NCI-H82 (cell line): ENCODE results near the gene FOSB.

Source experiments
- DNase-seq: peaks from one replicate; lab custom pipeline; 2025; lab: John Stamatoyannopoulos, UW

FOSB gene

DNA sequence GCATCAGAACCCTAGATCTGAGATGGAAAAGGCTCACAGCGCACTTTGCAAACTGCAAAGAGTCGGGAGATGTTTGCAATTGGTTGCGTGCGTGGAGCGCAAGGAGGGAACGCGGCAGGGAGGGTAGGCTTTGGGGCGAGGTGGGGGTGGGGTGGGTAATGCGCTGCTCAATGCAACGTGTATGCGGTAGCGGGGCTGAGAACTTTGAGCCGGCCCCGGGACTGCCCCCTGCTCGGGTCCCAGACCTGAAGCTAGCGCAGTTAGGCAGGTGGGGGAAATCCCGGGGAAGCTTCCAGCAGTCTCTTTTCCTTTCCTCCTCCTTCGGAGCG, 971 bp downstream of the FOSB start:
- peak; percentile 79 for DNase-seq

DNA sequence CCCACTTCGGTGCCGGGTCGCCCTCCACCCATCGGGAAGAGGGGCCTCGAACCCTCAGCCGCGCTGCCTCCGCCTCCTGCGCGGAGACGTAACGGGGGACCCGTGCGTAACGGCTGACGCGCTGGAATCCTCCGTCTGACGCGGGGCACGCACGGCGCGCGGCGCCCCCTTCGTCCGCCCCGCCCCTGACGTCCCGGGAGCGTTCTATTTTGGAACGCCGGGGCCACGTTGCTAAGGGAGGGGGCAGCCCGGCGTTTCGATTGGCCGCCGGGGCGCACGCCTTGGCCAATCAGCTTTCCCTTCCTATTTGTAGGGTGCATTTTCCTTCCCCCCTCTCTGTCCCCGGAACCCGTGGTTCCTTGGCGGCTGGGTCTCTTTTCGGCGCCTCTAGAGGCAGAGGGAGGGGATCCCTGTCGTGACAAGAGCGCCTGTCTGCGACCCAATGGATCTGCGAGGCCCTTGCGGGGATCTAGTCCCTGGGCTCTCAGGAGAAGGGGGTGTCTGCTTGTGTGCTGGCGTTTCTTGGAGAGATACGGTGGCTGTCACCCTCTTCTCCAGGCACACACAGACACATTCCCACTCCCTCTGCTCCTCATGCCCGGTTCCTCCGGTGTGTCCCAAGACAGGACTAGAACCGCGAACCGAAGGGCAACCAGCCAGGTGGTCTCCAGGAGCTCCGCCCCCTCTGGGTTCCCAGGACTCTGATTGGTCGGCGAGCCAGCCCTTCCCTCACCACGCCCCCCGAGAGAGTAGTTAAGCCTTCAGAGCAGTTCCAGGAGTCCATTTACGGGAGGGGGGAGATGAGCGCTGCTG, 1.5 kb downstream of the FOSB start:
- peak; percentile 97 for DNase-seq

GRCh38 chr19:45469945-45470761, 2.4 kb downstream of the FOSB start:
- no peak for DNase-seq

DNA sequence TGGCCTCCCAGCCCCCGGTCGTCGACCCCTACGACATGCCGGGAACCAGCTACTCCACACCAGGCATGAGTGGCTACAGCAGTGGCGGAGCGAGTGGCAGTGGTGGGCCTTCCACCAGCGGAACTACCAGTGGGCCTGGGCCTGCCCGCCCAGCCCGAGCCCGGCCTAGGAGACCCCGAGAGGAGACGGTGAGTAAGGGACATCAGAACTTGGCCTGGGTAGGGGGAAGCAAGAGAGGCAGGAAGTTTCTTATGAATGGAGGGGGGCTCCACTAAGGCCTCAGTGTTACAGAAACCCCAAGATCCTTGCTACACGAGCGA, 2.9 kb downstream of the FOSB start:
- no peak for DNase-seq

DNA sequence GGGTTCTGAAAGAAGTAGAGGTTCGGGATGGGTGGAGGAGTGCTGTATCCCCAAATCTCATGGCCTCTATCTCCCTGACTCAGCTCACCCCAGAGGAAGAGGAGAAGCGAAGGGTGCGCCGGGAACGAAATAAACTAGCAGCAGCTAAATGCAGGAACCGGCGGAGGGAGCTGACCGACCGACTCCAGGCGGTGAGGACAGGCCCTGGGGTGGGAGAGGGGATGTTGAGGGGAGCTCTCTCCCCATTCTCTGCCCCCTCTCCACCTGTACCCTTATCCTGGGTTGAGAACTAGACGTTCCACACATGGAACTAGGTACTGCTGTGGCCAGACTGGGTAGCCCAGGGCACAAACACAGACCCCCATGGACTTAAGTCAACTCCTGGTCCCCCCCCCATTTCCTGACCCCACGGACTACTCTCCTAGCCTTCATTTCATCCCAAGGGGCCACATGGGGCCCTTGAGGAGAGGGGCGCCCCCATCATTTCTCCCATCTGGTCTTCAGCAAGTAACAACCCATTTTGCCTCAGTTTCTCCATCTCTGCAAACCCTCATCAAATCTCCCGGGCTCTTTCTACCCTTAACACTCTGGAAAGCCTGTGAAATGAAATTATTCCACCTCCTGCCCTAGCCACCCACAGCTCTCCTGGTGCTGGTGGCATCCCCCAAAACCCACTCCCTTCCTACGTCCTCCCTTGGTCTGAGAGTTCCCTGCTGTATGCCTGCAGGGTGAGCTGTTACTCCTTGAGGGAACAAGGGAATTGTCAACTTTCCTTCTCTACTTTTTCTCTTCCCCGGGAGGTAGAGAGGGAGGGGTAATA, 3.5 kb downstream of the FOSB start:
- DNase-seq: no peak

- no peak for DNase-seq
These were observed 4.3 kb downstream of the FOSB start for GRCh38 chr19:45471931-45472562.

DNA sequence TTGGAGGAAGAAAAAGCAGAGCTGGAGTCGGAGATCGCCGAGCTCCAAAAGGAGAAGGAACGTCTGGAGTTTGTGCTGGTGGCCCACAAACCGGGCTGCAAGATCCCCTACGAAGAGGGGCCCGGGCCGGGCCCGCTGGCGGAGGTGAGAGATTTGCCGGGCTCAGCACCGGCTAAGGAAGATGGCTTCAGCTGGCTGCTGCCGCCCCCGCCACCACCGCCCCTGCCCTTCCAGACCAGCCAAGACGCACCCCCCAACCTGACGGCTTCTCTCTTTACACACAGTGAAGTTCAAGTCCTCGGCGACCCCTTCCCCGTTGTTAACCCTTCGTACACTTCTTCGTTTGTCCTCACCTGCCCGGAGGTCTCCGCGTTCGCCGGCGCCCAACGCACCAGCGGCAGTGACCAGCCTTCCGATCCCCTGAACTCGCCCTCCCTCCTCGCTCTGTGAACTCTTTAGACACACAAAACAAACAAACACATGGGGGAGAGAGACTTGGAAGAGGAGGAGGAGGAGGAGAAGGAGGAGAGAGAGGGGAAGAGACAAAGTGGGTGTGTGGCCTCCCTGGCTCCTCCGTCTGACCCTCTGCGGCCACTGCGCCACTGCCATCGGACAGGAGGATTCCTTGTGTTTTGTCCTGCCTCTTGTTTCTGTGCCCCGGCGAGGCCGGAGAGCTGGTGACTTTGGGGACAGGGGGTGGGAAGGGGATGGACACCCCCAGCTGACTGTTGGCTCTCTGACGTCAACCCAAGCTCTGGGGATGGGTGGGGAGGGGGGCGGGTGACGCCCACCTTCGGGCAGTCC, 5.0 kb downstream of the FOSB start:
- no peak for DNase-seq

GRCh38 chr19:45473367-45473681, 5.5 kb downstream of the FOSB start:
- DNase-seq: no peak

DNA sequence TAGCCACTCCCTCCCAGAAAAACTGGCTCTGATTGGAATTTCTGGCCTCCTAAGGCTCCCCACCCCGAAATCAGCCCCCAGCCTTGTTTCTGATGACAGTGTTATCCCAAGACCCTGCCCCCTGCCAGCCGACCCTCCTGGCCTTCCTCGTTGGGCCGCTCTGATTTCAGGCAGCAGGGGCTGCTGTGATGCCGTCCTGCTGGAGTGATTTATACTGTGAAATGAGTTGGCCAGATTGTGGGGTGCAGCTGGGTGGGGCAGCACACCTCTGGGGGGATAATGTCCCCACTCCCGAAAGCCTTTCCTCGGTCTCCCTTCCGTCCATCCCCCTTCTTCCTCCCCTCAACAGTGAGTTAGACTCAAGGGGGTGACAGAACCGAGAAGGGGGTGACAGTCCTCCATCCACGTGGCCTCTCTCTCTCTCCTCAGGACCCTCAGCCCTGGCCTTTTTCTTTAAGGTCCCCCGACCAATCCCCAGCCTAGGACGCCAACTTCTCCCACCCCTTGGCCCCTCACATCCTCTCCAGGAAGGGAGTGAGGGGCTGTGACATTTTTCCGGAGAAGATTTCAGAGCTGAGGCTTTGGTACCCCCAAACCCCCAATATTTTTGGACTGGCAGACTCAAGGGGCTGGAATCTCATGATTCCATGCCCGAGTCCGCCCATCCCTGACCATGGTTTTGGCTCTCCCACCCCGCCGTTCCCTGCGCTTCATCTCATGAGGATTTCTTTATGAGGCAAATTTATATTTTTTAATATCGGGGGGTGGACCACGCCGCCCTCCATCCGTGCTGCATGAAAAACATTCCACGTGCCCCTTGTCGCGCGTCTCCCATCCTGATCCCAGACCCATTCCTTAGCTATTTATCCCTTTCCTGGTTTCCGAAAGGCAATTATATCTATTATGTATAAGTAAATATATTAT, 6.1 kb downstream of the FOSB start:
- no peak for DNase-seq

DNA sequence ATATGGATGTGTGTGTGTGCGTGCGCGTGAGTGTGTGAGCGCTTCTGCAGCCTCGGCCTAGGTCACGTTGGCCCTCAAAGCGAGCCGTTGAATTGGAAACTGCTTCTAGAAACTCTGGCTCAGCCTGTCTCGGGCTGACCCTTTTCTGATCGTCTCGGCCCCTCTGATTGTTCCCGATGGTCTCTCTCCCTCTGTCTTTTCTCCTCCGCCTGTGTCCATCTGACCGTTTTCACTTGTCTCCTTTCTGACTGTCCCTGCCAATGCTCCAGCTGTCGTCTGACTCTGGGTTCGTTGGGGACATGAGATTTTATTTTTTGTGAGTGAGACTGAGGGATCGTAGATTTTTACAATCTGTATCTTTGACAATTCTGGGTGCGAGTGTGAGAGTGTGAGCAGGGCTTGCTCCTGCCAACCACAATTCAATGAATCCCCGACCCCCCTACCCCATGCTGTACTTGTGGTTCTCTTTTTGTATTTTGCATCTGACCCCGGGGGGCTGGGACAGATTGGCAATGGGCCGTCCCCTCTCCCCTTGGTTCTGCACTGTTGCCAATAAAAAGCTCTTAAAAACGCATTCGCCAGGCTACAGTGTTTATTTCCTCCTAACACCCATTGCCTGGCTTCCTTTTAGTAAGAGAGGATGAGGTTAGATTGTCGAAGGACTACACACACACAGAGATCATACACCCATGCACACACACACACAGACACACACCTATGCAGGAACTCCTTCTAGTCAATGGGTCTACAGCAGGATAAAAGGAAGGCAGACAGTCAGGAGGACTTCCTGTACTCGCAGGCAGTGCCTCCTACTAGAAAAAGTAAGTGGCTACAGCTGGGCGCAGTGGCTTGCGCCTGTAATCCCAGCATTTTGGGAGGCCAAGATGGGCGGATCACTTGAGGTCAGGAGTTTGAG, 7.1 kb downstream of the FOSB start:
- no peak for DNase-seq

DNA sequence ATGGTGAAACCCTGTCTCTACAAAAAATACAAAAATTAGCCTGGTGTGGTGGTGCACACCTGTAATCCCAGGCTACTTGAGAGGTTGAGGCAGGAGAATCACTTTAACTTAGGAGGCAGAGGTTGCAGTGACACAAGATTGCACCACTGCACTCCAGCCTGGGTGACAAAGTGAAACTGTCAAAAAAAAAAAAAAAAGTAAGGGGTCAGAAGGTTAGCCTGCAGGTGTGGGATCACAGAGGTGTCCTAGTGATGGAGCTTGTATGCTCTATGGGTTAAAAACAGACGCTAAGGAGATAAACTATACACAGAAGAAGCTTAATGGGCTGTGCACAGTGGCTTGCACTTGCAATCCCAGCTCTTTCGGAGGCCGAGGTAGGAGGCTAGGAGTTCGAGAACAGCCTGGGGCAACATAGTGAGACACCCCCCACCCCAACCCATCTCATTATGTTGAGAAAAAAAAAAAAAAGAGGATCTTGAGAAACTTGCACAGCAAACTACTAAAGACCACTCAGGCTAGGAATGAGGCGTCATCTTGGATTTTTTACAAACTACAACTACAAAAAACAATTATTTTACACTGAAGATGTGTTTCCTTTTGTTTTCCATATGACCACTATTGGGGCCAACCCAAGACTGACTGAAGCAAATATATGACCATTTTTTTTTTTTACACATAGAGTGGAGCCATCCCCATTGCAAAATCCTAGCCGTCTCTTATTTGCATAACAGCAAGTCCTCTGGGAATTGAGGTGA, 7.9 kb downstream of the FOSB start:
- DNase-seq: no peak

- no peak for DNase-seq
These were observed 8.5 kb downstream of the FOSB start for GRCh38 chr19:45476304-45476703.

DNA sequence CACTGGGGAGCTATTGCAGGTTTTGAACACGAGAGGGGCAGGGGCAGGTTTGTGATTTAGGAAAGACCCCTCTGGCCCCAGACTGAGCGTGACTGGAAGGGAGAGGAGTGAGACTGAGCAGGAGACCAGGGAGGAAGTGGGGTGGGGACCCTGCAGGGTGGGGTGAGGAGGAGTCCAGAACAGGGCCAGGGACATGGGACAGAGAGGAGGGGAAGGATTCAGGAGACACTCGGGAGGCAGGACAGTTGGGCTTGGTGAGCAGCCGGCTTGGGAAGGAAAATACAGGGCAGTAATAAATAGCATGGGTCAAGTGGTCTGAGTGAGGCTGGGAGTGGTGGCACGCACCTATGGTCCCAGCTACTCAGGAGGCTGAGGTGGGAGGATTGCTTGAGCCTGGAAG, 9.4 kb downstream of the FOSB start:
- no peak for DNase-seq

- peak; percentile 65 for DNase-seq
These were observed 10.1 kb downstream of the FOSB start for GRCh38 chr19:45477713-45478453.

- peak; percentile 97 for DNase-seq
These were observed 10.8 kb downstream of the FOSB start for GRCh38 chr19:45478454-45479238.

GRCh38 chr19:45483033-45483432, 15.2 kb downstream of the FOSB start:
- DNase-seq: no peak

DNA sequence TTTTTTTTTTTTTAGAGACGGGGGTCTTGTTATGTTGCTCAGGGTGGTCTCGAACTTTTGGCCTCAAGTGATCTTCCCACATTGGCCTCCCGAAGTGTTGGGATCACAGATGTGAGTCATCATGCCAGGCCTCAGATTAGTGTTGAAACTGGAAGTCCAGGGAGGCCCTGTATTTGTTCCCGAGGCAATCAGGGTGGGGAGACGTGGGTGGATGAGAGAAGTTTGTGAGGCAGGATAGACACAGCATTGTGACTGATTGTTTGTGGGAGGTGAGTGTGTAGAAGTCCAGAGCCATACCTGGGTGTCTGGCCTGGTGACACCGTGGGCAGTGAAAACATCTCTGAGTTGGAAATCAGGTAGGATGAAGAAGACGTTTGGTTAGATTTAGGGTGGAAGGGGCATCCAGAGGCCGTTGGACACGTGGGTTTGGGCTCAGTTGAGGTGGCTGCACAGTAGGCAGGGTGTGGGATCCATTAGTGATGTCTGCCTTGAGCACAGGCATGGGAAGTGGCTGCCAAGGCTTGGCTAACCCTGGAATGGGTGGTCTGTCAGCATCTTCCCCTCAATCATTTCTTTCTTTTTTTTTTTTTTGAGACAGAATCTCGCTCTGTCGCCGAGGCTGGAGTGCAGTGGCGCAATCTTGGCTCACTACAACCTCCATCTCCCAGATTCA, 16.6 kb downstream of the FOSB start:
- no peak for DNase-seq
